CD4-positive, alpha-beta T cell treated with Interleukin-4 for 1 hour (primary cell): Measurements from ENCODE around the gene STUM.
"Not testable (repeated sequence)": the region's sequence is repeated elsewhere in the genome, so short reads cannot be mapped to it uniquely, and the experiment has no call there.

ENCODE experiments used
- DNase-seq, 2 donors: peaks; one replicate each; pipeline ENCODE4 v3.0.0-alpha.2; 2020 to 2022

Gene STUM

GRCh38 chr1:226584164-226584563 is 35.6 kb downstream of the STUM start:
- no peak for DNase-seq

- DNase-seq, result no peak
Observed at GRCh38 chr1:226586116-226586515, 37.6 kb downstream of the STUM start.

- no peak for DNase-seq
Observed at GRCh38 chr1:226586650-226587422, 38.3 kb downstream of the STUM start.

GRCh38 chr1:226588484-226588883 is 39.9 kb downstream of the STUM start:
- DNase-seq, result no peak

- DNase-seq, result no peak
Observed at GRCh38 chr1:226589008-226589733, 40.6 kb downstream of the STUM start.

GRCh38 chr1:226590614-226591013 is 42.0 kb downstream of the STUM start:
- DNase-seq, result no peak

- no peak for DNase-seq
Observed at GRCh38 chr1:226593541-226593940, 45.0 kb downstream of the STUM start.

- no peak for DNase-seq
Observed at GRCh38 chr1:226596531-226597165, 48.1 kb downstream of the STUM start.

GRCh38 chr1:226597616-226598454 is 49.3 kb downstream of the STUM start:
- no peak for DNase-seq

- no peak for DNase-seq
Observed at GRCh38 chr1:226598455-226598849, 49.9 kb downstream of the STUM start.

- DNase-seq, result not testable (repeated sequence)
Observed at GRCh38 chr1:226598955-226599354, 50.4 kb downstream of the STUM start.

GRCh38 chr1:226599636-226600238 is 51.2 kb downstream of the STUM start:
- no peak for DNase-seq

- DNase-seq, result no peak
Observed at GRCh38 chr1:226600254-226600653, 51.7 kb downstream of the STUM start.

GRCh38 chr1:226601456-226601855 is 52.9 kb downstream of the STUM start:
- no peak for DNase-seq

- no peak for DNase-seq
Observed at GRCh38 chr1:226602186-226603021, 53.8 kb downstream of the STUM start.

GRCh38 chr1:226603022-226603857 is 54.7 kb downstream of the STUM start:
- DNase-seq, result no peak

- DNase-seq, result no peak
Observed at GRCh38 chr1:226603858-226604559, 55.4 kb downstream of the STUM start.

GRCh38 chr1:226604560-226605317 is 56.2 kb downstream of the STUM start:
- DNase-seq, result no peak

GRCh38 chr1:226605318-226605950 is 56.9 kb downstream of the STUM start:
- DNase-seq, result no peak
